Body of pancreas (tissue), 4 donors: ENCODE results near the gene LCE1A. TPM values are rescaled to one million over a fixed set of nuclear protein-coding genes. Genes with fewer than 3 reads are reported as not detected.
A peak's percentile ranks its signal among the peaks of the same experiment; 100 is the strongest.

ENCODE experiments used
- ATAC-seq: fragments of 150-250 bp; one replicate; pipeline ENCODE4 v1.9.1; 2016
- DNase-seq, 4 donors: peaks; one replicate each; pipeline ENCODE4 v3.0.0-alpha.2; 2019
- H3K27ac ChIP-seq, 4 donors: fragments of 200-600 bp; sonication (generic); 1 replicate in 3 of 4; 2 replicates in 1 of 4; pipeline versions ENCODE4 v1.5.1 to v1.6.1; 2016 to 2019; ENCODE audit warnings: mild to moderate bottlenecking in 1 of 4, mixed read lengths in 1 of 4, moderate library complexity in 1 of 4
- H3K27me3 ChIP-seq, 2 donors: fragments of 200-600 bp; sonication (generic); one replicate each; pipeline ENCODE4 v1.6.0; 2016; ENCODE audit warnings: mild to moderate bottlenecking in 1 of 2
- H3K36me3 ChIP-seq, 2 donors: fragments of 200-600 bp; sonication (generic); replicated peaks in 1 of 2; 2 replicates each; pipeline ENCODE4 v1.5.1; 2016; ENCODE audit warnings: low read depth in 2 of 2; ENCODE audit not compliant: insufficient read depth in 1 of 2
- H3K4me1 ChIP-seq: fragments of 200-600 bp; sonication (generic); one replicate; pipeline ENCODE4 v1.6.0; 2016
- H3K4me3 ChIP-seq, 2 donors: fragments of 200-600 bp; sonication (generic); 1 replicate in 1 of 2; 2 replicates in 1 of 2; pipeline ENCODE4 v1.5.1; 2016 to 2019
- H3K9me3 ChIP-seq, 3 donors: fragments of 200-600 bp; sonication (generic); 1 replicate in 2 of 3; 2 replicates in 1 of 3; pipeline ENCODE4 v1.5.1; 2016
- CTCF ChIP-seq, 7 experiments: fragments of 450-650 bp in 4 of 7; fragments of 200-600 bp in 3 of 7; sonication (generic) in 3 of 7; IDR thresholded peaks; one replicate each; pipeline ENCODE4 v1.5.1; 2016 to 2019; ENCODE audit warnings: antibody characterized with exemption in 7 of 7
- POLR2A ChIP-seq, 3 donors: fragments of 450-650 bp; IDR thresholded peaks; one replicate each; pipeline ENCODE4 v1.6.1; 2016; ENCODE audit warnings: antibody characterized with exemption in 3 of 3, mild to moderate bottlenecking in 2 of 3
- WGBS, 2 donors: methylation state at CpG; one replicate each; pipeline ENCODE4 v1.1.5; 2017; 5-methylcytosine and 5-hydroxymethylcytosine counted together
- intact Hi-C: fragments of 100-400 bp; cut with DNase I; formaldehyde crosslinking; loops from one replicate; pipeline ENCODE4 v1.15.1; 2023
- total RNA-seq, 2 donors: library from RNA; depleted of rRNA; stranded (reverse); fragments of >200 nt; gene quantifications; one replicate each; pipeline ENCODE4 v1.1.0, GENCODE V29; 2016

The LCE1A gene
- not detected for total RNA-seq

GRCh38 chr1:152827173-152827572 lies at the start of gene LCE1A:
Gene LCE1A (plus strand): TSS chr1:152827473. CDS start chr1:152827473, 0 bp downstream.
- Histone ChIP-seq H3K4me1 (no peaks in the 10 kb centered on the region), H3K4me3 (no peak within 1 kb of the TSS), H3K27me3 (no peaks in the 10 kb centered on the region), H3K27ac (no peak within 1 kb of the TSS), H3K36me3 (no peaks in the 10 kb centered on the region), H3K9me3 (no peaks in the 10 kb centered on the region)
- ATAC-seq (no peak), DNase-seq (no peak)
- 35 to 67% methylated on average over 2 of the region's 2 CpGs for WGBS, 2 donors
- intact Hi-C loops, result no loop called here
- TF ChIP-seq POLR2A (IDR thresholded peaks at IDR 0.05), result no peak

- Histone ChIP-seq H3K9me3 (no peaks in the 10 kb centered on the region), H3K4me3 (no peak overlapping the region), H3K27ac (no peak overlapping the region), H3K4me1 (no peaks in the 10 kb centered on the region), H3K36me3 (no peaks in the 10 kb centered on the region), H3K27me3 (no peaks in the 10 kb centered on the region)
- WGBS, 2 donors, result 44 to 49% methylated on average over 4 of the region's 4 CpGs
- no peak for ATAC-seq
- intact Hi-C loops, result no loop called here
- TF ChIP-seq CTCF (IDR thresholded peaks at IDR 0.05) (peak in 1 of 7 experiments; percentile 2), POLR2A (IDR thresholded peaks at IDR 0.05) (no peak)
- DNase-seq, result peak in 1 of 4 donors; percentile 13
Measured at GRCh38 chr1:152777510-152778137, 49.6 kb upstream of the LCE1A start.

- intact Hi-C loops, result no loop called here
Measured at GRCh38 chr1:152783095-152783494, 44.2 kb upstream of the LCE1A start.

GRCh38 chr1:152786077-152786476 lies 41.2 kb upstream of the LCE1A start, which contains the start of gene LCE1E:
Gene LCE1E (plus strand): TSS chr1:152786257. CDS start chr1:152787300, 1,043 bp downstream.
- no peaks in the 10 kb centered on the region for H3K4me1 ChIP-seq
- no peaks in the 10 kb centered on the region for H3K9me3 ChIP-seq
- DNase-seq (no peak), ATAC-seq (no peak)
- no peak within 1 kb of the TSS for H3K4me3 ChIP-seq
- WGBS, 2 donors, result 19 to 41% methylated on average over 2 of the region's 2 CpGs
- H3K27ac ChIP-seq, result no peak within 1 kb of the TSS
- intact Hi-C loops, result no loop called here
- H3K36me3 ChIP-seq, result no peaks in the 10 kb centered on the region
- TF ChIP-seq POLR2A (IDR thresholded peaks at IDR 0.05) (no peak), CTCF (IDR thresholded peaks at IDR 0.05) (no peak)
- H3K27me3 ChIP-seq, result no peaks in the 10 kb centered on the region

More at GRCh38 chr1:152783095-152783494, 44.2 kb upstream of the LCE1A start:
- Histone ChIP-seq H3K27ac (no peak overlapping the region), H3K27me3 (no peaks in the 10 kb centered on the region), H3K4me1 (no peaks in the 10 kb centered on the region), H3K9me3 (no peaks in the 10 kb centered on the region), H3K4me3 (no peak overlapping the region), H3K36me3 (no peaks in the 10 kb centered on the region)
- ATAC-seq (no peak), DNase-seq (no peak)
- TF ChIP-seq POLR2A (IDR thresholded peaks at IDR 0.05), result no peak
- no peak for TF ChIP-seq CTCF (IDR thresholded peaks at IDR 0.05)
- 39 to 45% methylated on average over 2 of the region's 2 CpGs for WGBS, 2 donors

- DNase-seq, result no peak
- no peaks in the 10 kb centered on the region for H3K4me1 ChIP-seq
- H3K9me3 ChIP-seq, result no peaks in the 10 kb centered on the region
- ATAC-seq, result no peak
- intact Hi-C loops, result no loop called here
- no peak overlapping the region for H3K4me3 ChIP-seq
- WGBS, 2 donors, result 39 to 44% methylated on average over 4 of the region's 4 CpGs
- H3K27me3 ChIP-seq, result no peaks in the 10 kb centered on the region
- no peaks in the 10 kb centered on the region for H3K36me3 ChIP-seq
- TF ChIP-seq POLR2A (IDR thresholded peaks at IDR 0.05) (no peak), CTCF (IDR thresholded peaks at IDR 0.05) (no peak)
- no peak overlapping the region for H3K27ac ChIP-seq
Measured at GRCh38 chr1:152795686-152796085, 31.6 kb upstream of the LCE1A start.
